ENCODE results near the gene OARD1.
"Not testable (repeated sequence)": the region's sequence is repeated elsewhere in the genome, so short reads cannot be mapped to it uniquely, and the experiment has no call there.

Gene OARD1

DNA sequence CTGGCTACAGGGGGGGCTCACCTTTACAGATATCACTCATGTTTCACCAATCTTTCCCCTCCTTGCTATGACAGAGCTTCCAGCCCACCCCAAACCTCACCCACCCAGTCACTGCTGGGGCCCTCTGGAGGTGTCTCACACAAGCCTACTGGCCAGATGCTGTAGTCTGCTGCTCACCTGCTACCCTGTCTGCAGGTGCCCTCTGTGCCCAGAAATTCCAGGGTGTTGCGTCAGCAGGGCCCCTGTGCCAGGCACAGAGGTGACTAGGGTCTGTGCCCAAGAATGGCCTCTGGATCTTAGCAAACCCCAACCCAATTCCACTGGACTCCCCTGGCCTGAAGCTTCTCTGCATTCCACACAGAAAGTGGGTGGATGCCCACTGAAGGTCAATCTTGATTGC, 54.5 kb downstream of the OARD1 start:
- no peak overlapping the region for H2BK15ac ChIP-seq (replicated peaks; ENCODE audit: low read depth)
- H3K4me2 ChIP-seq (ENCODE audit: low read length), result no peak overlapping the region
- H3K4ac ChIP-seq (ENCODE audit: low read depth, low read length), result no peak overlapping the region
- no peak overlapping the region for H4K5ac ChIP-seq (ENCODE audit: low read length)
- no peak overlapping the region for H3K23ac ChIP-seq (ENCODE audit: low read length)
- no peaks in the 10 kb centered on the region for H3K79me1 ChIP-seq (ENCODE audit: low read length)
- DNase-seq, result no peak
- no peak overlapping the region for H3K9ac ChIP-seq (ENCODE audit: low read length)
- H3K79me2 ChIP-seq (ENCODE audit: control insufficient read depth, insufficient read depth, low read length), result no peaks in the 10 kb centered on the region
- no CpG with 5 or more reads among the region's 1 CpG for WGBS (ENCODE audit: extremely low coverage, insufficient coverage, low lambda C conversion rate)
- H3K27me3 ChIP-seq (ENCODE audit: insufficient read depth, low read length, poor library complexity), result no peaks in the 10 kb centered on the region
- no peak overlapping the region for H3K18ac ChIP-seq (ENCODE audit: low read length)
- H3K4me3 ChIP-seq (ENCODE audit: low read length), result no peak overlapping the region
- no peak overlapping the region for H3K56ac ChIP-seq (ENCODE audit: low read length)
- no peaks in the 10 kb centered on the region for H3K4me1 ChIP-seq (ENCODE audit: control insufficient read depth, low read depth, low read length)
- H3K27ac ChIP-seq (ENCODE audit: low read depth, low read length), result no peak overlapping the region
- no peak overlapping the region for H2BK120ac ChIP-seq (ENCODE audit: low read depth, low read length)
- no peak overlapping the region for H4K8ac ChIP-seq (ENCODE audit: low read depth, low read length)
- H2AK5ac ChIP-seq (ENCODE audit: low read length), result no peak overlapping the region
- H2BK5ac ChIP-seq (ENCODE audit: low read length), result no peak overlapping the region
- H3K36me3 ChIP-seq (ENCODE audit: control insufficient read depth, insufficient read depth, low read length), result no peaks in the 10 kb centered on the region

- H3K9ac ChIP-seq (ENCODE audit: low read length); H3K4me1 ChIP-seq (ENCODE audit: control insufficient read depth, low read depth, low read length); H2AK5ac ChIP-seq (ENCODE audit: low read length); H2BK15ac ChIP-seq (replicated peaks; ENCODE audit: low read depth); H3K4me2 ChIP-seq (ENCODE audit: low read length); H3K18ac ChIP-seq (ENCODE audit: low read length); H4K8ac ChIP-seq (ENCODE audit: low read depth, low read length); H3K23ac ChIP-seq (ENCODE audit: low read length); H2BK5ac ChIP-seq (ENCODE audit: low read length); H3K27ac ChIP-seq (ENCODE audit: low read depth, low read length); H2BK120ac ChIP-seq (ENCODE audit: low read depth, low read length); H3K56ac ChIP-seq (ENCODE audit: low read length); H3K79me2 ChIP-seq (ENCODE audit: control insufficient read depth, insufficient read depth, low read length); H3K27me3 ChIP-seq (ENCODE audit: insufficient read depth, low read length, poor library complexity); H3K36me3 ChIP-seq (ENCODE audit: control insufficient read depth, insufficient read depth, low read length); H3K4me3 ChIP-seq (ENCODE audit: low read length); H3K4ac ChIP-seq (ENCODE audit: low read depth, low read length); H3K79me1 ChIP-seq (ENCODE audit: low read length); H4K5ac ChIP-seq (ENCODE audit: low read length); DNase-seq: not testable (repeated sequence)
- no CpG with 5 or more reads among the region's 5 CpGs for WGBS (ENCODE audit: extremely low coverage, insufficient coverage, low lambda C conversion rate)
Measured at GRCh38 chr6:41015860-41016259, 56.3 kb downstream of the OARD1 start.

DNA sequence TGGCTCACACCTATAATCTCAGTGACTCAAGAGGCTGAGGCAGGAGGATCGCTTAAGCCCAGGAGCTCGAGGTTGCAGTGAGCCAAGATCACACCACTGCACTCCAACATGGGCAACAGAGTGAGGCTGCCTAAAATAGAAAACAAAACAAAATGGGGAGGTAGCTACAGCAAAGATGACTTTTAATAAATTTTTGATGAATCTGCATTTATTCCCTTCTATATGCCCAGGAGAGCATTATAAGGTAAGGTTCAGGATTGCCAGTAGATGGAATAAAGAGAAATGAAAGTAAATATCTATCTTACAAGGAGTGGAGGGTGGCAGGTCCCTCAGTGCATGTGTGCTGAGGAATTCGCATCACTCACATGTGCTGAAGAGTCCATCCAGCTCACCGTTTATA, 57.4 kb downstream of the OARD1 start:
- Histone ChIP-seq H3K79me1 (ENCODE audit: low read length) (no peaks in the 10 kb centered on the region), H3K18ac (ENCODE audit: low read length) (no peak overlapping the region), H3K27ac (ENCODE audit: low read depth, low read length) (no peak overlapping the region), H4K5ac (ENCODE audit: low read length) (no peak overlapping the region), H3K4me2 (ENCODE audit: low read length) (no peak overlapping the region), H3K4me3 (ENCODE audit: low read length) (no peak overlapping the region), H2BK120ac (ENCODE audit: low read depth, low read length) (no peak overlapping the region), H3K9ac (ENCODE audit: low read length) (no peak overlapping the region), H2AK5ac (ENCODE audit: low read length) (no peak overlapping the region), H3K4me1 (ENCODE audit: control insufficient read depth, low read depth, low read length) (no peaks in the 10 kb centered on the region), H3K36me3 (ENCODE audit: control insufficient read depth, insufficient read depth, low read length) (no peaks in the 10 kb centered on the region), H3K23ac (ENCODE audit: low read length) (no peak overlapping the region), H3K56ac (ENCODE audit: low read length) (no peak overlapping the region), H3K4ac (ENCODE audit: low read depth, low read length) (no peak overlapping the region), H3K79me2 (ENCODE audit: control insufficient read depth, insufficient read depth, low read length) (no peaks in the 10 kb centered on the region), H2BK5ac (ENCODE audit: low read length) (no peak overlapping the region), H2BK15ac (replicated peaks; ENCODE audit: low read depth) (no peak overlapping the region), H4K8ac (ENCODE audit: low read depth, low read length) (no peak overlapping the region), H3K27me3 (ENCODE audit: insufficient read depth, low read length, poor library complexity) (no peaks in the 10 kb centered on the region)
- DNase-seq, result no peak
- no CpG with 5 or more reads among the region's 4 CpGs for WGBS (ENCODE audit: extremely low coverage, insufficient coverage, low lambda C conversion rate)

All from mesendoderm (in vitro differentiated cells).